Raji (cell line): ENCODE measurements around the gene TARS2.

Source experiments
- POLR2A ChIP-seq: IDR thresholded peaks from 2 replicates; pipeline ENCODE4 v1.6.1; 2011; ENCODE audit warnings: low read depth, low read length, control low read depth; ENCODE audit not compliant: insufficient read depth

TARS2 gene

GRCh38 chr1:150487763-150488115, 520 bp downstream of the TARS2 start:
- no peak for TF ChIP-seq POLR2A

- no peak for TF ChIP-seq POLR2A
These were observed 6.0 kb downstream of the TARS2 start for GRCh38 chr1:150493175-150493574.

GRCh38 chr1:150498342-150498741, 11.1 kb downstream of the TARS2 start:
- TF ChIP-seq POLR2A: no peak

GRCh38 chr1:150505431-150505830, 18.2 kb downstream of the TARS2 start:
- no peak for TF ChIP-seq POLR2A

GRCh38 chr1:150507912-150508864, 21.0 kb downstream of the TARS2 start, which contains the start of gene ECM1:
ECM1 (plus strand) TSS chr1:150508109; CDS start chr1:150508210, 101 bp downstream.
- no peak for TF ChIP-seq POLR2A

- TF ChIP-seq POLR2A: no peak
These were observed 21.8 kb downstream of the TARS2 start for GRCh38 chr1:150508982-150509381.

GRCh38 chr1:150511551-150511950, 24.3 kb downstream of the TARS2 start:
- no peak for TF ChIP-seq POLR2A

- no peak for TF ChIP-seq POLR2A
These were observed 24.9 kb downstream of the TARS2 start for GRCh38 chr1:150511985-150512660.

GRCh38 chr1:150512846-150513245, 25.6 kb downstream of the TARS2 start:
- TF ChIP-seq POLR2A: no peak

- TF ChIP-seq POLR2A: no peak
These were observed 26.2 kb downstream of the TARS2 start for GRCh38 chr1:150513351-150513791.

GRCh38 chr1:150514260-150514659, 27.0 kb downstream of the TARS2 start:
- no peak for TF ChIP-seq POLR2A

- no peak for TF ChIP-seq POLR2A
These were observed 27.7 kb downstream of the TARS2 start for GRCh38 chr1:150514913-150515327.

GRCh38 chr1:150515328-150516049, 28.3 kb downstream of the TARS2 start, which contains the start of gene FALEC:
FALEC (plus strand) TSS chr1:150515752.
- TF ChIP-seq POLR2A: peak; percentile 52

GRCh38 chr1:150516050-150516591, 28.9 kb downstream of the TARS2 start:
- no peak for TF ChIP-seq POLR2A

- TF ChIP-seq POLR2A: no peak
These were observed 29.4 kb downstream of the TARS2 start for GRCh38 chr1:150516616-150517015.

GRCh38 chr1:150521196-150521968, 34.2 kb downstream of the TARS2 start:
- TF ChIP-seq POLR2A: no peak
